ENCODE measurements around the gene SUV39H1. TPM values are rescaled to one million over a fixed set of nuclear protein-coding genes. Genes with fewer than 3 reads are reported as not detected.

Gene SUV39H1
- polyA plus RNA-seq, 1 of the 3 experiments (the other 2 are of a cell fraction) = 8.5 TPM

DNA sequence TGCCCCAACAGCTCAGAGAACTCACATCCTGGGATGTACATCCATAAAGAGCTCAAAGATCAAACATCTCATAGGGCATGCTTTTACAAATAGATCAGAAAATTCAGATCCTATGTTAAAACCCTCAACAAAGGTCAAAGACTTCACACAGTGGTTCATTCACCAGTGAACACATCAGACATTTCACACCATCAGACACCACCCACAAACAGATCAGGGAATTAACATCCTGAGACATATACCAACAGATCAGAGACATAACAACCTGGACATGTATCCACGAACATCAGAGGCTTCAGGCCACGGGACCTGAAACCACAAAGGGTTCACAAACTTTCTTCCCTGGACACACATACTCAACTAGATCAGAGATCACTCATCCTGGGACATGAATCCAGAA lies 23.4 kb downstream of the SUV39H1 start:
- Histone ChIP-seq H3K27ac (ENCODE audit: low read depth in 2 of 2, low read length in 1 of 2) (no peak overlapping the region), H3F3A (replicated peaks; ENCODE audit: insufficient read depth) (no peaks in the 10 kb centered on the region), H3K9ac (no peak overlapping the region), H4K20me1 (ENCODE audit: insufficient read depth) (no peaks in the 10 kb centered on the region), H3K9me2 (no peaks in the 10 kb centered on the region), H3K4me2 (no peak overlapping the region), H3K36me3 (replicated peaks in 1 of 2; ENCODE audit: control insufficient read depth in 1 of 2, insufficient read depth in 2 of 2, low read length in 1 of 2) (no peaks in the 10 kb centered on the region), H3K4me3 (ENCODE audit: low read depth in 2 of 2, low read length in 1 of 2) (no peak overlapping the region), H3K27me3 (ENCODE audit: insufficient read depth) (no peaks in the 10 kb centered on the region; the same call in 1 of the 2 replicates), H3K9me3 (no peaks in the 10 kb centered on the region), H3K4me1 (ENCODE audit: control insufficient read depth in 1 of 2, insufficient read depth in 2 of 2, low read depth in 1 of 2, low read length in 1 of 2) (peaks cover 0 to 2% of the 10 kb centered on the region in 2 experiments; a peak in 1 of 4 replicates), H2AFZ (ENCODE audit: low read depth) (no peak overlapping the region), H3K79me2 (ENCODE audit: insufficient read depth) (no peaks in the 10 kb centered on the region)
- WGBS (ENCODE audit: low lambda C conversion rate) = 28% methylated on average over 2 of the region's 2 CpGs
- ChIA-PET POLR2A (no interaction called here), CTCF (interaction anchor here (1.3 kb wide), 1 partner anchor 10 kb away, joined by 3 read pairs; no protein-coding TSS in a partner anchor)
- TF ChIP-seq TCF12 (IDR thresholded peaks at IDR 0.05) = no peak
- no peak for TF ChIP-seq ELF1 (IDR thresholded peaks at IDR 0.05)
- no peak for TF ChIP-seq NRF1 (IDR thresholded peaks at IDR 0.05; ENCODE audit: low read depth, low read length)
- TF ChIP-seq RXRA (IDR thresholded peaks at IDR 0.05; ENCODE audit: borderline replicate concordance, low read depth) = no peak
- TF ChIP-seq RAD21 (IDR thresholded peaks at IDR 0.05; ENCODE audit: low read length) = no peak
- no peak for TF ChIP-seq PBX3 (IDR thresholded peaks at IDR 0.05)
- TF ChIP-seq NFIC (IDR thresholded peaks at IDR 0.05; ENCODE audit: borderline replicate concordance) = no peak
- no peak for TF ChIP-seq GATA2 (CRISPR knock-in tag; IDR thresholded peaks at IDR 0.05)
- TF ChIP-seq EZH2phosphoT487 (IDR thresholded peaks at IDR 0.05; ENCODE audit: borderline replicate concordance, low read depth) = no peak
- TF ChIP-seq YY1 (IDR thresholded peaks at IDR 0.05; ENCODE audit: low read depth) = no peak
- TF ChIP-seq RCOR1 (IDR thresholded peaks at IDR 0.05; ENCODE audit: low read length) = no peak
- no peak for TF ChIP-seq CTCF (IDR thresholded peaks at IDR 0.05)
- no peak for TF ChIP-seq MEF2A (IDR thresholded peaks at IDR 0.05; ENCODE audit: borderline replicate concordance, low read depth)
- no peak for DNase-seq

DNA sequence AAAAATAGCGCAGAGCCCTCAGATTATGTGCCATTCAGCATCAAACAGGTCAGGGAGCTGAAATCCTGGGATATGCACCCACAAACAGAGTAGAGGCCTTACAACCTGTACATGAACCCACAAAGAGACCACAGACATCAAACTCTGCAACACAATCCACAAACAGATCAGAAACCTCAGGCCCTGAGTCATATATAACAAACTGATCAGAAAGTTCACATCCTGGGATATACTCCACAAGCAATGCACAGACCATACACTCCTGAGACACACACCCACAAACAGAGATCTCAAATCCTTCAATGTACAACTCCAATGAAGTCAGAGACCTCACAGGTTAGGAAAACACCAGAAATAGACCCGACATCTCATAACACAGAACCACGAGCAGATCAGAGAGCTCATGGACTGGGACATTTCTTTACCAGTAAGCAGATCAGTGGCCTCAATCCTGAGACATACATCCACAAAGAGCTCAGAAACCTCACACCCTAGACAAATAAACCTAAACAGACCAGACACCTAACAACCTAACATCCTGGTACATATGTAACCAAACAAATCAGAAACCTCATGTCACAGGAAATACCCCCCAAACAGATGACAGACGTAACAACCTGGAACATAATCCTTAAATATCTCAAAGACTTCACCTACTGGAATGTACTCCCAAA lies 24.2 kb downstream of the SUV39H1 start:
- no peak overlapping the region for H3K4me2 ChIP-seq
- no peaks in the 10 kb centered on the region for H3K36me3 ChIP-seq (replicated peaks in 1 of 2; ENCODE audit: control insufficient read depth in 1 of 2, insufficient read depth in 2 of 2, low read length in 1 of 2)
- CTCF ChIA-PET = interaction anchor here (1.3 kb wide), 1 partner anchor 9 kb away, joined by 3 read pairs; no protein-coding TSS in a partner anchor
- H4K20me1 ChIP-seq (ENCODE audit: insufficient read depth) = no peaks in the 10 kb centered on the region
- no peak overlapping the region for H3K27ac ChIP-seq (ENCODE audit: low read depth in 2 of 2, low read length in 1 of 2)
- POLR2A ChIA-PET = no interaction called here
- H3F3A ChIP-seq (replicated peaks; ENCODE audit: insufficient read depth) = no peaks in the 10 kb centered on the region
- no peak for DNase-seq
- H3K9me3 ChIP-seq = no peaks in the 10 kb centered on the region
- H3K27me3 ChIP-seq (ENCODE audit: insufficient read depth) = no peaks in the 10 kb centered on the region; the same call in 1 of the 2 replicates
- no peaks in the 10 kb centered on the region for H3K9me2 ChIP-seq
- H3K79me2 ChIP-seq (ENCODE audit: insufficient read depth) = no peaks in the 10 kb centered on the region
- 48% methylated on average over 3 of the region's 4 CpGs for WGBS (ENCODE audit: low lambda C conversion rate)
- no peak overlapping the region for H3K9ac ChIP-seq
- H3K4me3 ChIP-seq (ENCODE audit: low read depth in 2 of 2, low read length in 1 of 2) = no peak overlapping the region
- H3K4me1 ChIP-seq (ENCODE audit: control insufficient read depth in 1 of 2, insufficient read depth in 2 of 2, low read depth in 1 of 2, low read length in 1 of 2) = no peaks in the 10 kb centered on the region
- no peak overlapping the region for H2AFZ ChIP-seq (ENCODE audit: low read depth)
- no peak for TF ChIP-seq RXRA (IDR thresholded peaks at IDR 0.05; ENCODE audit: borderline replicate concordance, low read depth)
- no peak for TF ChIP-seq REST (IDR thresholded peaks at IDR 0.05; ENCODE audit: low read depth, low read length)
- TF ChIP-seq MXI1 (IDR thresholded peaks at IDR 0.05; ENCODE audit: low read depth, low read length) = no peak
- TF ChIP-seq SIN3A (IDR thresholded peaks at IDR 0.05; ENCODE audit: borderline replicate concordance, low read depth, low read length) = no peak
- no peak for TF ChIP-seq SMC3 (IDR thresholded peaks at IDR 0.05; ENCODE audit: low read depth, low read length)
- no peak for TF ChIP-seq MEF2A (IDR thresholded peaks at IDR 0.05; ENCODE audit: borderline replicate concordance, low read depth)
- TF ChIP-seq YY1 (IDR thresholded peaks at IDR 0.05; ENCODE audit: low read depth) = no peak
- TF ChIP-seq, protein P1, sequence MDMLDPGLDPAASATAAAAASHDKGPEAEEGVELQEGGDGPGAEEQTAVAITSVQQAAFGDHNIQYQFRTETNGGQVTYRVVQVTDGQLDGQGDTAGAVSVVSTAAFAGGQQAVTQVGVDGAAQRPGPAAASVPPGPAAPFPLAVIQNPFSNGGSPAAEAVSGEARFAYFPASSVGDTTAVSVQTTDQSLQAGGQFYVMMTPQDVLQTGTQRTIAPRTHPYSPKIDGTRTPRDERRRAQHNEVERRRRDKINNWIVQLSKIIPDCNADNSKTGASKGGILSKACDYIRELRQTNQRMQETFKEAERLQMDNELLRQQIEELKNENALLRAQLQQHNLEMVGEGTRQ (IDR thresholded peaks at IDR 0.05; ENCODE audit: borderline replicate concordance, low read depth, low read length) = no peak
- no peak for TF ChIP-seq USF1 (IDR thresholded peaks at IDR 0.05; ENCODE audit: borderline replicate concordance, low read depth)
- TF ChIP-seq GABPA (IDR thresholded peaks at IDR 0.05; ENCODE audit: low read depth) = no peak

Measured in SK-N-SH (cell line).